K562 (cell line): ENCODE measurements around the gene AJUBA. TPM values are rescaled to one million over a fixed set of nuclear protein-coding genes. Genes with fewer than 3 reads are reported as not detected.

ENCODE experiments used
- BACH1 ChIP-seq: fragments of 200-800 bp; sonication (Bioruptor generic); IDR thresholded peaks from 2 replicates; pipeline ENCODE4 v1.6.1; 2016; ENCODE audit warnings: missing genetic modification characterization, missing compliant biosample characterization
- CBFA2T3 ChIP-seq: fragments of 450-650 bp; IDR thresholded peaks from 2 replicates; pipeline ENCODE4 v1.6.1; 2017
- CEBPB ChIP-seq: fragments of 450-650 bp; IDR thresholded peaks from 2 replicates; pipeline ENCODE4 v1.6.1; 2016; ENCODE audit warnings: missing genetic modification characterization, missing compliant biosample characterization
- CREM ChIP-seq: IDR thresholded peaks from 2 replicates; pipeline ENCODE4 v1.6.1; 2014; ENCODE audit warnings: antibody characterized with exemption, low read depth
- FOXP1 ChIP-seq: sonication (generic); formaldehyde crosslinking; IDR thresholded peaks from 2 replicates; pipeline ENCODE4 v1.8.0; 2022; ENCODE audit warnings: mild to moderate bottlenecking, missing genetic modification reagents
- JUN ChIP-seq, 2 experiments: sonication (generic) in 1 of 2; formaldehyde crosslinking in 1 of 2; IDR thresholded peaks; 2 replicates each; pipeline versions ENCODE4 v1.6.1 to v1.8.0; 2012 to 2022; ENCODE audit warnings: borderline replicate concordance in 2 of 2, mild to moderate bottlenecking in 2 of 2, improper control_type of control experiment in 1 of 2, low read depth in 1 of 2, low read length in 1 of 2, missing genetic modification reagents in 1 of 2
- MTA2 ChIP-seq: fragments of 450-650 bp; IDR thresholded peaks from 2 replicates; pipeline ENCODE4 v1.6.1; 2016; ENCODE audit warnings: low read depth
- PRMT5 ChIP-seq: sonication (generic); formaldehyde crosslinking; IDR thresholded peaks from 2 replicates; pipeline ENCODE4 v1.5.0; 2020; ENCODE audit warnings: missing genetic modification reagents
- TAF7 ChIP-seq: fragments of 450-650 bp; IDR thresholded peaks from 2 replicates; pipeline ENCODE4 v1.6.1; 2016; ENCODE audit warnings: missing genetic modification characterization, missing compliant biosample characterization
- TCF7L2 ChIP-seq: fragments of 150-350 bp; IDR thresholded peaks from 2 replicates; pipeline ENCODE4 v1.6.1; 2016; ENCODE audit warnings: low read depth, mild to moderate bottlenecking, low read length, moderate library complexity
- YY1 ChIP-seq, 3 experiments: IDR thresholded peaks; 2 replicates each; pipeline ENCODE4 v1.6.1; 2011; ENCODE audit warnings: low read length in 2 of 3, mild to moderate bottlenecking in 2 of 3, moderate library complexity in 2 of 3, borderline replicate concordance in 1 of 3, control low read depth in 1 of 3, low read depth in 1 of 3; ENCODE audit not compliant: insufficient read depth in 3 of 3, insufficient replicate concordance in 2 of 3, control insufficient read depth in 1 of 3, insufficient read length in 1 of 3; ENCODE audit errors: extremely low read depth in 1 of 3
- ZEB2 ChIP-seq: fragments of 450-650 bp; IDR thresholded peaks from 2 replicates; pipeline ENCODE4 v1.6.1; 2016
- ZNF717 ChIP-seq: fragments of 250-450 bp; sonication (Bioruptor Pico); IDR thresholded peaks from 2 replicates; pipeline ENCODE4 v1.5.0; 2021
- polyA plus RNA-seq, 8 experiments: library from polyadenylated mRNA; depleted of rRNA in 4 of 8; stranded (reverse) in 5 of 8; unstranded in 3 of 8; fragments of >200 nt; fragmentation: Nextera tagmentation in 2 of 8; fragmentation: Illumina TruSeq in 1 of 8; extraction: Ambion mirVana in 2 of 8; extraction: Trizol in 1 of 8; gene quantifications; 2 replicates each; pipeline versions ENCODE4 v1.2.1 to v1.2.3, GENCODE V29; 2011 to 2014; ENCODE audit warnings: inconsistent platforms in 1 of 8, missing spikeins in 1 of 8
- total RNA-seq, 7 experiments: library from RNA; depleted of rRNA in 6 of 7; stranded (reverse); fragments of >200 nt in 6 of 7; fragmentation: Illumina TruSeq in 2 of 7; extraction: Trizol in 2 of 7; gene quantifications; 2 replicates each; pipeline versions ENCODE4 v1.2.1 to v1.2.3, GENCODE V29; 2011 to 2021; ENCODE audit warnings: low replicate concordance in 1 of 7
- TF ChIP-seq, protein P1 (sequence below): fragments of 450-650 bp; IDR thresholded peaks from 2 replicates; pipeline ENCODE4 v1.7.0; 2016; ENCODE audit warnings: borderline replicate concordance
- TF ChIP-seq, protein P2 (sequence below), 2 experiments: fragments of 200-800 bp in 1 of 2; sonication (Bioruptor generic) in 1 of 2; sonication (generic) in 1 of 2; formaldehyde crosslinking in 1 of 2; IDR thresholded peaks in 1 of 2; conservative IDR thresholded peaks in 1 of 2; 2 replicates each; pipeline versions ENCODE4 v1.5.0 to v1.6.1; 2016 to 2020; ENCODE audit warnings: missing compliant biosample characterization in 1 of 2, missing genetic modification characterization in 1 of 2, missing genetic modification reagents in 1 of 2
- TF ChIP-seq, protein P3 (sequence below): fragments of 450-650 bp; IDR thresholded peaks from 2 replicates; pipeline ENCODE4 v1.6.1; 2016; ENCODE audit warnings: antibody characterized with exemption
- TF ChIP-seq, protein P4 (sequence below): sonication (generic); formaldehyde crosslinking; IDR thresholded peaks from 2 replicates; pipeline ENCODE4 v1.8.1; 2023; ENCODE audit warnings: mild to moderate bottlenecking, missing genetic modification reagents

Gene AJUBA
- total and polyA plus RNA-seq, 9 of the 15 experiments (the other 6 are each of a cell fraction or from before 2014, with no cell fraction given) = 0.73 to 4.7 (median 2.8) TPM

DNA sequence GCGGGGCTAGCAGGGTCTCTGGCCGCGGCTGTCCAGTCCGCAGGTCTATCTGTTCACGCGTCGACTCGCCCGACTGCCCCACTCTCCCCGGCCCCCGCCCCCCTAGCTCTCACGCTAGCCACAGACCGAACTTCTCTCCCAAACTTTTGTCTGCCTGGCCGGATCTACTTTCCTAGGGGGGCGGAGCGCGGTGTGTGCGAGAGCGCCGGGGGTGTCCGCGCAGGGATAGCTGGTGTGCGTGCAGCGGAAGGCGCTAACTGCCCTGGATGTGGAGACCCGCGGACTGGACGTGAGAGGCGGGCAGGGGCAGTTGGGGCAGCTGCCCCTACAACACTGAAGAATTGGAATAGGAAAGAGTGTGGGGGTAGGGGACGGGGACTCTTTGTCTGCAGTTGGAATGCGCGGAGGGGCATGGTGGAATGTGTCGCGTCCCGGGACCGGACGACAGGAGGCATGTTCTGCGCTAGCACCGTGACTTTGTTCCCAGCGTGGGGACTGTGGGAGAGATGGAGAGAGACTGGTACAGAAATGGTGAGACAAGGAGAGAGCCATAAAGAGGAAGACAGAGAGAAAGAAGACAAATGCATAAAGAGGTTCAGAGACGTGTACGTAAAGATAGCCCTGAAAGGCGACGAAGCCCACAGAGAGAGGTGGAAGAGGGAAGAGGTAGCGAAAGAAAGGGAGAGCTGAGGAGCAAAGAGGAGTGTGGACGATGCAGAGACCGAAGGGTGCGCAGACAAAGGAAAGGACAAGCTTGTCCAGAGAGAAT is at the start of gene AJUBA (continued):
- TF ChIP-seq BACH1 (tag) = no peak
- TF ChIP-seq, protein P1, sequence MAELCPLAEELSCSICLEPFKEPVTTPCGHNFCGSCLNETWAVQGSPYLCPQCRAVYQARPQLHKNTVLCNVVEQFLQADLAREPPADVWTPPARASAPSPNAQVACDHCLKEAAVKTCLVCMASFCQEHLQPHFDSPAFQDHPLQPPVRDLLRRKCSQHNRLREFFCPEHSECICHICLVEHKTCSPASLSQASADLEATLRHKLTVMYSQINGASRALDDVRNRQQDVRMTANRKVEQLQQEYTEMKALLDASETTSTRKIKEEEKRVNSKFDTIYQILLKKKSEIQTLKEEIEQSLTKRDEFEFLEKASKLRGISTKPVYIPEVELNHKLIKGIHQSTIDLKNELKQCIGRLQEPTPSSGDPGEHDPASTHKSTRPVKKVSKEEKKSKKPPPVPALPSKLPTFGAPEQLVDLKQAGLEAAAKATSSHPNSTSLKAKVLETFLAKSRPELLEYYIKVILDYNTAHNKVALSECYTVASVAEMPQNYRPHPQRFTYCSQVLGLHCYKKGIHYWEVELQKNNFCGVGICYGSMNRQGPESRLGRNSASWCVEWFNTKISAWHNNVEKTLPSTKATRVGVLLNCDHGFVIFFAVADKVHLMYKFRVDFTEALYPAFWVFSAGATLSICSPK = peak; percentile 93; the same call in 1 of the 2 replicates
- TF ChIP-seq TAF7 (tag) = no peak; the same call in 1 of the 2 replicates
- TF ChIP-seq, protein P2, sequence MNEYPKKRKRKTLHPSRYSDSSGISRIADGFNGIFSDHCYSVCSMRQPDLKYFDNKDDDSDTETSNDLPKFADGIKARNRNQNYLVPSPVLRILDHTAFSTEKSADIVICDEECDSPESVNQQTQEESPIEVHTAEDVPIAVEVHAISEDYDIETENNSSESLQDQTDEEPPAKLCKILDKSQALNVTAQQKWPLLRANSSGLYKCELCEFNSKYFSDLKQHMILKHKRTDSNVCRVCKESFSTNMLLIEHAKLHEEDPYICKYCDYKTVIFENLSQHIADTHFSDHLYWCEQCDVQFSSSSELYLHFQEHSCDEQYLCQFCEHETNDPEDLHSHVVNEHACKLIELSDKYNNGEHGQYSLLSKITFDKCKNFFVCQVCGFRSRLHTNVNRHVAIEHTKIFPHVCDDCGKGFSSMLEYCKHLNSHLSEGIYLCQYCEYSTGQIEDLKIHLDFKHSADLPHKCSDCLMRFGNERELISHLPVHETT (CRISPR knock-in tag; conservative IDR thresholded peaks at IDR 0.05 in 1 of 2, IDR thresholded peaks at IDR 0.05 in 1 of 2) = peak in 1 of 2 experiments; percentile 65; a peak in 1 of 4 replicates
- TF ChIP-seq TCF7L2 = no peak
- TF ChIP-seq ZNF717 = no peak
- TF ChIP-seq CEBPB (tag) = no peak
- peak in 1 of 3 experiments; percentile 11 for TF ChIP-seq YY1 (IDR thresholded peaks at IDR 0.05; ENCODE audit: borderline replicate concordance in 1 of 3, control insufficient read depth in 1 of 3, extremely low read depth in 1 of 3, insufficient read depth in 3 of 3, insufficient read length in 1 of 3, insufficient replicate concordance in 2 of 3, low read depth in 1 of 3, low read length in 2 of 3)
- peak; percentile 55; the same call in 1 of the 2 replicates for TF ChIP-seq MTA2
- TF ChIP-seq, protein P3, sequence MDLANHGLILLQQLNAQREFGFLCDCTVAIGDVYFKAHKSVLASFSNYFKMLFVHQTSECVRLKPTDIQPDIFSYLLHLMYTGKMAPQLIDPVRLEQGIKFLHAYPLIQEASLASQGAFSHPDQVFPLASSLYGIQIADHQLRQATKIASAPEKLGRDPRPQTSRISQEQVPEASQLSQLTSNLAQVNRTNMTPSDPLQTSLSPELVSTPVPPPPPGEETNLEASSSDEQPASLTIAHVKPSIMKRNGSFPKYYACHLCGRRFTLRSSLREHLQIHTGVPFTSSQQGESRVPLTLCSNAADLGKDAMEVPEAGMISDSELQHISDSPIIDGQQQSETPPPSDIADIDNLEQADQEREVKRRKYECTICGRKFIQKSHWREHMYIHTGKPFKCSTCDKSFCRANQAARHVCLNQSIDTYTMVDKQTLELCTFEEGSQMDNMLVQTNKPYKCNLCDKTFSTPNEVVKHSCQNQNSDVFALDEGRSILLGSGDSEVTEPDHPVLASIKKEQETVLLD = peak; percentile 93
- TF ChIP-seq ZEB2 = peak; percentile 58; the same call in 1 of the 2 replicates
- TF ChIP-seq FOXP1 = no peak
- no peak; the same call in none of the 2 replicates for TF ChIP-seq CREM
- no peak for TF ChIP-seq CBFA2T3
- TF ChIP-seq PRMT5 (CRISPR knock-in tag) = peak; percentile 52; the same call in 1 of the 2 replicates
- TF ChIP-seq, protein P4, sequence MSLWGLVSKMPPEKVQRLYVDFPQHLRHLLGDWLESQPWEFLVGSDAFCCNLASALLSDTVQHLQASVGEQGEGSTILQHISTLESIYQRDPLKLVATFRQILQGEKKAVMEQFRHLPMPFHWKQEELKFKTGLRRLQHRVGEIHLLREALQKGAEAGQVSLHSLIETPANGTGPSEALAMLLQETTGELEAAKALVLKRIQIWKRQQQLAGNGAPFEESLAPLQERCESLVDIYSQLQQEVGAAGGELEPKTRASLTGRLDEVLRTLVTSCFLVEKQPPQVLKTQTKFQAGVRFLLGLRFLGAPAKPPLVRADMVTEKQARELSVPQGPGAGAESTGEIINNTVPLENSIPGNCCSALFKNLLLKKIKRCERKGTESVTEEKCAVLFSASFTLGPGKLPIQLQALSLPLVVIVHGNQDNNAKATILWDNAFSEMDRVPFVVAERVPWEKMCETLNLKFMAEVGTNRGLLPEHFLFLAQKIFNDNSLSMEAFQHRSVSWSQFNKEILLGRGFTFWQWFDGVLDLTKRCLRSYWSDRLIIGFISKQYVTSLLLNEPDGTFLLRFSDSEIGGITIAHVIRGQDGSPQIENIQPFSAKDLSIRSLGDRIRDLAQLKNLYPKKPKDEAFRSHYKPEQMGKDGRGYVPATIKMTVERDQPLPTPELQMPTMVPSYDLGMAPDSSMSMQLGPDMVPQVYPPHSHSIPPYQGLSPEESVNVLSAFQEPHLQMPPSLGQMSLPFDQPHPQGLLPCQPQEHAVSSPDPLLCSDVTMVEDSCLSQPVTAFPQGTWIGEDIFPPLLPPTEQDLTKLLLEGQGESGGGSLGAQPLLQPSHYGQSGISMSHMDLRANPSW = no peak
- peak; percentile 29; the same call in 1 of the 2 replicates for TF ChIP-seq JUN (IDR thresholded peaks at IDR 0.05; ENCODE audit: borderline replicate concordance, low read depth, low read length)
- TF ChIP-seq JUN (CRISPR knock-in tag; IDR thresholded peaks at IDR 0.05; ENCODE audit: borderline replicate concordance) = 0 out of 2 replicates have a peak, but pooled peaks have one; percentile 34
